GM04504 (cell line): Measurements from ENCODE around the gene CCDC120.

Source experiments
- DNase-seq: peaks from one replicate; pipeline ENCODE4 v3.0.0-alpha.2; 2012; ENCODE audit warnings: low read depth

The CCDC120 gene

GRCh38 chrX:49061916-49062315, 3.1 kb downstream of the CCDC120 start:
- DNase-seq = no peak

- no peak for DNase-seq
Measured at GRCh38 chrX:49063715-49064114, 4.9 kb downstream of the CCDC120 start.

- DNase-seq = no peak
Measured at GRCh38 chrX:49064303-49064702, 5.5 kb downstream of the CCDC120 start.

- no peak for DNase-seq
Measured at GRCh38 chrX:49064735-49065134, 5.9 kb downstream of the CCDC120 start.

- DNase-seq = no peak
Measured at GRCh38 chrX:49066278-49066677, 7.5 kb downstream of the CCDC120 start.

GRCh38 chrX:49066690-49067089, 7.9 kb downstream of the CCDC120 start:
- no peak for DNase-seq

- DNase-seq = no peak
Measured at GRCh38 chrX:49067285-49068120, 8.7 kb downstream of the CCDC120 start.

- DNase-seq = no peak
Measured at GRCh38 chrX:49069038-49069437, 10.2 kb downstream of the CCDC120 start.

- DNase-seq = no peak
Measured at GRCh38 chrX:49070988-49071387, 12.2 kb downstream of the CCDC120 start.

GRCh38 chrX:49071877-49072711, 13.3 kb downstream of the CCDC120 start:
- DNase-seq = no peak

GRCh38 chrX:49072712-49073095, 13.9 kb downstream of the CCDC120 start:
- DNase-seq = no peak

- peak; percentile 83 for DNase-seq
Measured at GRCh38 chrX:49073601-49074575, 15.1 kb downstream of the CCDC120 start, which contains the start of gene PRAF2. TSS of gene PRAF2 (minus strand) at chrX:49074002. CDS start at chrX:49073987, 15 bp downstream.

- DNase-seq = no peak
Measured at GRCh38 chrX:49075347-49075746, 16.5 kb downstream of the CCDC120 start.

GRCh38 chrX:49077941-49078340, 19.1 kb downstream of the CCDC120 start:
- DNase-seq = no peak

GRCh38 chrX:49079489-49080428, 21.0 kb downstream of the CCDC120 start, which contains the start of gene WDR45:
TSS of gene WDR45 (minus strand) at chrX:49079887. CDS start at chrX:49078095, 1,792 bp downstream.
- peak; percentile 51 for DNase-seq

GRCh38 chrX:49082271-49082871, 23.6 kb downstream of the CCDC120 start:
- DNase-seq = no peak

GRCh38 chrX:49089553-49089952, 30.8 kb downstream of the CCDC120 start:
- DNase-seq = no peak

GRCh38 chrX:49096419-49096818, 37.6 kb downstream of the CCDC120 start:
- DNase-seq = no peak

- DNase-seq = peak; percentile 72
Measured at GRCh38 chrX:49100704-49101628, 42.2 kb downstream of the CCDC120 start.
